SU-DHL-6 (cell line): Measurements from ENCODE around the gene AGPAT4.

Experiments
- CTCF ChIP-seq: fragments of 200-600 bp; sonication (generic); IDR thresholded peaks from one replicate; pipeline ENCODE4 v1.5.1; 2017; ENCODE audit warnings: antibody characterized with exemption, mild to moderate bottlenecking, low read length, moderate library complexity; ENCODE audit not compliant: insufficient read depth, poor library complexity, severe bottlenecking
- EZH2phosphoT487 ChIP-seq: fragments of 200-600 bp; sonication (generic), shearing (Covaris generic); conservative IDR thresholded peaks from 2 replicates; pipeline ENCODE4 v1.6.1; 2018; ENCODE audit warnings: mild to moderate bottlenecking, antibody characterized with exemption, low read length, moderate library complexity, mixed read lengths

- TF ChIP-seq CTCF: no peak
- no peak for TF ChIP-seq EZH2phosphoT487
These were observed 41.9 kb downstream of the AGPAT4 start for GRCh38 chr6:161232010-161232409.
